Measurements from ENCODE around the gene SFMBT2.

Gene SFMBT2

DNA sequence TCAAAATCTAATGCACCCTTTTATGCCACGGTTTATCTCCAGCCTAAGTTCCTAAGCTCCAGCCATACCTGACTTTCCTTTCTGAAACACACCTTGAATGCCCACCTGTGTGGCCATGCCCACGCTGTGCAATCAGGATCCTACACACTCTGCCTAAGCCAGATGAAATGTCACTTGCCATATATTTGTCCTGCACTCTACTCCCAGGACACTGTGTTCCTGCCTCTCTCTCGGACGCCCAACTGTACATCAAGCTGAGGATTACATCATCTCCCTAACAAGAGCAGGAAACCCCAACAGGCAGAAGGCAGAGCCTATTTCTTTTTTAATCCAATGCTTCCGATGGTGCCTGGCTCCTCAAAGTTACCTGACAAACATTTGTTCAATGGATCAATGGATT, 214.6 kb downstream of the SFMBT2 start:
- peaks cover 3 to 7% of the 10 kb centered on the region in 2 experiments for H3K4me1 ChIP-seq (ENCODE audit: control insufficient read depth in 1 of 2, insufficient read depth in 1 of 2, low read depth in 1 of 2, low read length in 1 of 2)
- no peaks in the 10 kb centered on the region for H3K36me3 ChIP-seq
- no peak overlapping the region for H3K4me3 ChIP-seq (ENCODE audit: low read depth in 1 of 2, low read length in 1 of 2)
- TF ChIP-seq, protein P1, sequence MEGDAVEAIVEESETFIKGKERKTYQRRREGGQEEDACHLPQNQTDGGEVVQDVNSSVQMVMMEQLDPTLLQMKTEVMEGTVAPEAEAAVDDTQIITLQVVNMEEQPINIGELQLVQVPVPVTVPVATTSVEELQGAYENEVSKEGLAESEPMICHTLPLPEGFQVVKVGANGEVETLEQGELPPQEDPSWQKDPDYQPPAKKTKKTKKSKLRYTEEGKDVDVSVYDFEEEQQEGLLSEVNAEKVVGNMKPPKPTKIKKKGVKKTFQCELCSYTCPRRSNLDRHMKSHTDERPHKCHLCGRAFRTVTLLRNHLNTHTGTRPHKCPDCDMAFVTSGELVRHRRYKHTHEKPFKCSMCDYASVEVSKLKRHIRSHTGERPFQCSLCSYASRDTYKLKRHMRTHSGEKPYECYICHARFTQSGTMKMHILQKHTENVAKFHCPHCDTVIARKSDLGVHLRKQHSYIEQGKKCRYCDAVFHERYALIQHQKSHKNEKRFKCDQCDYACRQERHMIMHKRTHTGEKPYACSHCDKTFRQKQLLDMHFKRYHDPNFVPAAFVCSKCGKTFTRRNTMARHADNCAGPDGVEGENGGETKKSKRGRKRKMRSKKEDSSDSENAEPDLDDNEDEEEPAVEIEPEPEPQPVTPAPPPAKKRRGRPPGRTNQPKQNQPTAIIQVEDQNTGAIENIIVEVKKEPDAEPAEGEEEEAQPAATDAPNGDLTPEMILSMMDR (IDR thresholded peaks at IDR 0.05) = no peak
- no peaks in the 10 kb centered on the region for H3K9me3 ChIP-seq
- no peaks in the 10 kb centered on the region for H3K27me3 ChIP-seq
- peak overlapping the region; percentile 45 for H3K27ac ChIP-seq

DNA sequence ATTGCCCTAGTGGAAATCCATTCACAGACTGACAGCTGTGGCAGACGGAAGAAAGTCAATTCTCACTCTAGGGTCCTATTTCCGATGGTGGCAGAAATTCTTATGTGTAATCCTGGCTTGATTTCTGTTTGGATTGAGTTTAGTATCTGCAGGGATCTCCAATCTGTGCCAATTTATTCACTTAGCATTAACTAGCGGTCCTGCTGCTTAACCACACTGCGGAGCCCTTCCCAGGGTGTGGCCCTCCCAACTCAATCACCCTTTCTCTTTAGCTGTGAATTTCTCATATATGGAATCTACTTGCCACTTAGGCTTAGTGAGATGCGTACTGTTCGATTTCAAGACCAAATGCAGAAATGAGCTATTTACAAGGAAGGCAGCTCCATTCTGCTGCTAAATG, 215.7 kb downstream of the SFMBT2 start:
- H3K9me3 ChIP-seq = no peaks in the 10 kb centered on the region
- H3K4me1 ChIP-seq (ENCODE audit: control insufficient read depth in 1 of 2, insufficient read depth in 1 of 2, low read depth in 1 of 2, low read length in 1 of 2) = peaks cover 3 to 5% of the 10 kb centered on the region in 2 experiments
- no peak overlapping the region for H3K4me3 ChIP-seq (ENCODE audit: low read depth in 1 of 2, low read length in 1 of 2)
- no peaks in the 10 kb centered on the region for H3K27me3 ChIP-seq
- no peak overlapping the region for H3K27ac ChIP-seq
- TF ChIP-seq, protein P1 (IDR thresholded peaks at IDR 0.05) = no peak
- no peaks in the 10 kb centered on the region for H3K36me3 ChIP-seq

DNA sequence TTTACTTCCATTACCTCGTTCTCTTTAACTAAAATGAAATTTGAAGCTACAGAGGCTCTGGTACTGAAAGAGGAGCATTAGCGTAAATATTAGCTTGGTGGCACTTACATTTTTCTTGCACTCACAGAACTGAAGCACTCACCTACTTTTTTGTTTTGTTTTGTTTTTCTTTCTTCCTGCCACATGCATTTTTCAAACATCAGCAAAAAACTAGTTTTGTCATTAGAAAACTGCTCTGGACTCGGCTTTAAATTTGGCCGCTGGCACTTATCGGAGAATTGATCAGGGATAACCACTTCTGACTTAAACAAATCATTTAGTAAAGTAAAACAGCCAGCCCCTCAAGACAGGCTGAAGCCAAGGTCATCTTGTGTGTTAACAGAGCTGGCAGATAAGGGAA, 216.3 kb downstream of the SFMBT2 start:
- Histone ChIP-seq H3K36me3 (no peaks in the 10 kb centered on the region), H3K27ac (no peak overlapping the region), H3K27me3 (no peaks in the 10 kb centered on the region), H3K4me1 (ENCODE audit: control insufficient read depth in 1 of 2, insufficient read depth in 1 of 2, low read depth in 1 of 2, low read length in 1 of 2) (peaks cover 3 to 6% of the 10 kb centered on the region in 2 experiments), H3K9me3 (no peaks in the 10 kb centered on the region), H3K4me3 (ENCODE audit: low read depth in 1 of 2, low read length in 1 of 2) (no peak overlapping the region)
- TF ChIP-seq, protein P1 (IDR thresholded peaks at IDR 0.05) = no peak

DNA sequence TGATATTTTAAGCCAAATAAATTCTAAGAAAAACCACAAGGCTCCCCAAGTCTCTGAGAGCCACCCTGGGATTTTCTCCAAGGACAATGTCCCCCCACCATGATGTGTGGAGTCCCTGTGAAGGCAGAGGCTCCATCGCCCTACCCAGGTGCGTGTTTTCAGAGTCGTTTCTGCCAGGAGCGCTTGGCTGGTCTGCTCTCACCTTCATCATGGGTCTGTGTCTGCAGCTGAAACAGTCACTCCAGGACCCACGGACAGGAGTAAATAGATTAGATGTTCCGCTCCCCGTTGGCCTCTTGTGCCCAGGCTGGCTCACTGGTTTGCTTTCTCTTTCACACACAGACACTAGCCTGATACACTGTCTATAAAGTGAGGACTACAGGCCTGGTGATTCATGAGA, 217.5 kb downstream of the SFMBT2 start:
- no peak overlapping the region for H3K4me3 ChIP-seq (ENCODE audit: low read depth in 1 of 2, low read length in 1 of 2)

DNA sequence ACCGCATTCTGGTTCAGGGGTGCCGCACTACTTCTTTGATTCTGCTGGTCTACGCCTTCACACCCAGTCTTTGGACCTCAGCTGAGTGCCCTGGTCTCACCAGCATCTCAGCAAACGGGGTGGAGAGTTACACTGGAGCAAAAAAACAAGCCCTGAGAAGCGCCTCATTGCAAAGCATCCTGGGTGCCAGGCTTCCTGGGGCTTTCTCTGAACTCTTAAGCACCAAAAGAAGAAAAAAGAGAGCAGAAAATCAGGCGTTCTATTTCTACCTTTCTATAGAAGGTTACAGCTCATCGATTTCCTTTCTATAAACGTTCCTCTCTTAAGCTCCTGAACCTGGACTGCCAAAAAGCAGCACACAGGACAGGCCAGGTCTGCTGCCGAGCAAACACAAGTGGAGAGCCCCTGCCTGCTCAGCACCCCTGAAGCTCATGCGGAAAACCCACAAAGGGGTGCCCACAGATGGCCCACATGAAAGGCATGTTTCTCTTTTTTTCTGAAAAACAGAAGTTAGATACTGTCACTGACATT, 217.9 kb downstream of the SFMBT2 start:
- Histone ChIP-seq H3K27ac (no peak overlapping the region), H3K36me3 (no peaks in the 10 kb centered on the region), H3K9me3 (no peaks in the 10 kb centered on the region), H3K27me3 (no peaks in the 10 kb centered on the region), H3K4me1 (ENCODE audit: control insufficient read depth in 1 of 2, insufficient read depth in 1 of 2, low read depth in 1 of 2, low read length in 1 of 2) (peaks cover 15 to 22% of the 10 kb centered on the region in 2 experiments), H3K4me3 (ENCODE audit: low read depth in 1 of 2, low read length in 1 of 2) (no peak overlapping the region)
- TF ChIP-seq, protein P1 (IDR thresholded peaks at IDR 0.05) = no peak

More for the DNA sequence above, 217.5 kb downstream of the SFMBT2 start:
- TF ChIP-seq, protein P1 (IDR thresholded peaks at IDR 0.05) = no peak
- Histone ChIP-seq H3K9me3 (no peaks in the 10 kb centered on the region), H3K27ac (no peak overlapping the region), H3K36me3 (no peaks in the 10 kb centered on the region), H3K4me1 (ENCODE audit: control insufficient read depth in 1 of 2, insufficient read depth in 1 of 2, low read depth in 1 of 2, low read length in 1 of 2) (peaks cover 11 to 18% of the 10 kb centered on the region in 2 experiments), H3K27me3 (no peaks in the 10 kb centered on the region)
